Stomach (tissue), 9 donors: Measurements from ENCODE around the gene ARPC5L. TPM values are rescaled to one million over a fixed set of nuclear protein-coding genes. Genes with fewer than 3 reads are reported as not detected.

ENCODE experiments used
- DNase-seq, 2 donors: peaks; one replicate each; pipeline versions ENCODE4 v3.0.0 to v3.0.0-alpha.2; 2013 to 2019
- H3K27ac ChIP-seq, 5 donors: fragments of 200-600 bp in 4 of 5; sonication (generic) in 4 of 5; one replicate each; pipeline ENCODE4 v1.5.1; 2013 to 2019; ENCODE audit warnings: mild to moderate bottlenecking in 1 of 5, moderate library complexity in 1 of 5
- H3K27me3 ChIP-seq, 3 donors: fragments of 200-600 bp; sonication (generic); one replicate each; pipeline ENCODE4 v1.5.1; 2017 to 2019; ENCODE audit warnings: mixed run types in 1 of 3
- H3K36me3 ChIP-seq, 4 donors: fragments of 200-600 bp; sonication (generic); 1 replicate in 3 of 4; 2 replicates in 1 of 4; pipeline ENCODE4 v1.5.1; 2016 to 2019
- H3K4me1 ChIP-seq, 4 donors: fragments of 200-600 bp; sonication (generic); one replicate each; pipeline ENCODE4 v1.5.1; 2016 to 2019
- H3K4me3 ChIP-seq, 4 donors: fragments of 200-600 bp; sonication (generic) in 3 of 4; one replicate each; pipeline ENCODE4 v1.5.1; 2016 to 2019; ENCODE audit warnings: mild to moderate bottlenecking in 1 of 4
- H3K9me3 ChIP-seq, 4 donors: fragments of 200-600 bp; sonication (generic); one replicate each; pipeline ENCODE4 v1.5.1; 2016 to 2019
- CTCF ChIP-seq, 7 experiments: fragments of 450-650 bp in 4 of 7; fragments of 200-600 bp in 3 of 7; sonication (generic) in 3 of 7; IDR thresholded peaks; one replicate each; pipeline ENCODE4 v1.5.1; 2016 to 2019; ENCODE audit warnings: antibody characterized with exemption in 7 of 7, control low read depth in 2 of 7, mild to moderate bottlenecking in 1 of 7
- EP300 ChIP-seq: sonication (generic); formaldehyde crosslinking; IDR thresholded peaks from one replicate; pipeline ENCODE4 v1.6.1; 2017; ENCODE audit warnings: antibody characterized with exemption
- POLR2A ChIP-seq, 4 donors: fragments of 450-650 bp; IDR thresholded peaks; one replicate each; pipeline ENCODE4 v1.6.1; 2016; ENCODE audit warnings: antibody characterized with exemption in 4 of 4, control low read depth in 2 of 4, mild to moderate bottlenecking in 1 of 4, moderate library complexity in 1 of 4
- POLR2AphosphoS5 ChIP-seq, 3 donors: sonication (generic); formaldehyde crosslinking; IDR thresholded peaks; one replicate each; pipeline ENCODE4 v1.6.1; 2016; ENCODE audit warnings: antibody characterized with exemption in 3 of 3
- WGBS, 5 donors: extraction: QIAGEN DNeasy Blood & Tissue Kit in 3 of 5; methylation state at CpG; one replicate each; pipeline versions ENCODE4 v1.1.5 to v1.1.7; 2013 to 2018; 5-methylcytosine and 5-hydroxymethylcytosine counted together
- intact Hi-C: fragments of 100-400 bp; cut with DNase I; formaldehyde crosslinking; loops from one replicate; pipeline ENCODE4 v1.15.1; 2023; ENCODE audit warnings: low total_unique reads
- polyA plus RNA-seq, 3 donors: library from polyadenylated mRNA; stranded (reverse); fragments of 200-250 nt; gene quantifications; one replicate each; pipeline ENCODE4 v1.2.3, GENCODE V29; 2013
- total RNA-seq, 5 donors: library from RNA; depleted of rRNA; stranded (reverse); fragments of >200 nt; gene quantifications; one replicate each; pipeline versions ENCODE4 v1.1.0 to v1.2.3, GENCODE V29; 2014 to 2016
- donor health status: healthy with polysubstance abuse.
- donor health status: Bipolar disorder and iron deficiency.
- donor health status: healthy.

The ARPC5L gene
- total and polyA plus RNA-seq, 8 donors, result 20.4 to 71.0 (median 43.6) TPM; not detected in 1

- H3K4me3 ChIP-seq, result no peak overlapping the region
- DNase-seq, result no peak
- no peaks in the 10 kb centered on the region for H3K27me3 ChIP-seq
- peaks cover 0 to 8% (median 0%) of the 10 kb centered on the region in 4 donors for H3K36me3 ChIP-seq
- H3K27ac ChIP-seq, result peak overlapping the region in 1 of 5 donors; percentile 66
- H3K9me3 ChIP-seq, result no peaks in the 10 kb centered on the region
- WGBS, 5 donors, result 72 to 87% (median 77%) methylated on average over 11 of the region's 11 CpGs
- no peak for TF ChIP-seq POLR2A (IDR thresholded peaks at IDR 0.05)
- no peak for TF ChIP-seq EP300
- no peak for TF ChIP-seq POLR2AphosphoS5 (IDR thresholded peaks at IDR 0.05)
- no peak for TF ChIP-seq CTCF (IDR thresholded peaks at IDR 0.05)
- peaks cover 0 to 18% (median 5%) of the 10 kb centered on the region in 4 donors for H3K4me1 ChIP-seq
- intact Hi-C loops, result no loop called here
Observed at GRCh38 chr9:124813501-124814163, 48.3 kb upstream of the ARPC5L start.

GRCh38 chr9:124814164-124814535 is 47.8 kb upstream of the ARPC5L start:
- WGBS, 5 donors, result 72 to 82% (median 75%) methylated on average over 5 of the region's 5 CpGs
- TF ChIP-seq EP300 (no peak), POLR2A (IDR thresholded peaks at IDR 0.05) (no peak), CTCF (IDR thresholded peaks at IDR 0.05) (no peak), POLR2AphosphoS5 (IDR thresholded peaks at IDR 0.05) (no peak)
- Histone ChIP-seq H3K27me3 (no peaks in the 10 kb centered on the region), H3K27ac (no peak overlapping the region), H3K4me3 (no peak overlapping the region), H3K36me3 (peaks cover 0 to 8% (median 0%) of the 10 kb centered on the region in 4 donors), H3K4me1 (peaks cover 0 to 18% (median 5%) of the 10 kb centered on the region in 4 donors), H3K9me3 (no peaks in the 10 kb centered on the region)
- intact Hi-C loops, result no loop called here
- no peak for DNase-seq

- H3K9me3 ChIP-seq, result no peaks in the 10 kb centered on the region
- TF ChIP-seq POLR2A (IDR thresholded peaks at IDR 0.05) (no peak), EP300 (no peak), POLR2AphosphoS5 (IDR thresholded peaks at IDR 0.05) (no peak), CTCF (IDR thresholded peaks at IDR 0.05) (no peak)
- 86 to 91% (median 90%) methylated on average over 5 of the region's 5 CpGs for WGBS, 5 donors
- no peaks in the 10 kb centered on the region for H3K27me3 ChIP-seq
- no peaks in the 10 kb centered on the region for H3K36me3 ChIP-seq
- peaks cover 0 to 18% (median 5%) of the 10 kb centered on the region in 4 donors for H3K4me1 ChIP-seq
- no peak overlapping the region for H3K27ac ChIP-seq
- DNase-seq, result no peak
- no peak overlapping the region for H3K4me3 ChIP-seq
- intact Hi-C loops, result no loop called here
Observed at GRCh38 chr9:124815601-124816000, 46.3 kb upstream of the ARPC5L start.

- no peak overlapping the region for H3K4me3 ChIP-seq
- 39 to 60% (median 47%) methylated on average over 8 to 18 of the region's 18 CpGs for WGBS, 5 donors
- no peaks in the 10 kb centered on the region for H3K4me1 ChIP-seq
- intact Hi-C loops, result no loop called here
- DNase-seq, result no peak
- no peaks in the 10 kb centered on the region for H3K27me3 ChIP-seq
- H3K9me3 ChIP-seq, result no peaks in the 10 kb centered on the region
- H3K36me3 ChIP-seq, result no peaks in the 10 kb centered on the region
- no peak overlapping the region for H3K27ac ChIP-seq
- no peak for TF ChIP-seq POLR2AphosphoS5 (IDR thresholded peaks at IDR 0.05)
- no peak for TF ChIP-seq POLR2A (IDR thresholded peaks at IDR 0.05)
- TF ChIP-seq EP300, result no peak
- no peak for TF ChIP-seq CTCF (IDR thresholded peaks at IDR 0.05)
Observed at GRCh38 chr9:124818431-124819281, 43.3 kb upstream of the ARPC5L start.
